Uterus (tissue), 2 donors: ENCODE measurements around the gene MAP3K12.

Experiments
- POLR2A ChIP-seq, 2 donors: fragments of 450-650 bp; IDR thresholded peaks; one replicate each; pipeline ENCODE4 v1.6.1; 2016; ENCODE audit warnings: antibody characterized with exemption in 2 of 2, mild to moderate bottlenecking in 1 of 2, moderate library complexity in 1 of 2
- TF ChIP-seq, protein P1 (sequence below), 4 experiments: fragments of 200-600 bp in 2 of 4; fragments of 450-650 bp in 2 of 4; sonication (generic) in 2 of 4; IDR thresholded peaks; one replicate each; pipeline ENCODE4 v1.5.1; 2016 to 2019; ENCODE audit warnings: antibody characterized with exemption in 4 of 4, mild to moderate bottlenecking in 2 of 4, moderate library complexity in 1 of 4

DNA sequence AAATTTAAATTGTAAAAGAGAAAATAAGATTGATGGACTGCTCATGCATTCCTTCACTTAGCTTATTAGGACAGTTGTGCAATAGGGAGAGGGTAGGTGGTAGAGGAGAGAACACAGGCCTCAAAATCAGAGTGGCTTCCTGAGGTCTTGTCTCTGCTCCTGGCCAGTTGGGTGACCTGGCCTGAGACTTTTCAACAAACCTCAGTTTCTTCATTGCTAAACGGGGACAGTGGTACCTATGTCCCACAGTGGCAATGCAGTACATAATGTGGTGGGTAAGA is 2.6 kb downstream of the MAP3K12 start:
- TF ChIP-seq, protein P1, sequence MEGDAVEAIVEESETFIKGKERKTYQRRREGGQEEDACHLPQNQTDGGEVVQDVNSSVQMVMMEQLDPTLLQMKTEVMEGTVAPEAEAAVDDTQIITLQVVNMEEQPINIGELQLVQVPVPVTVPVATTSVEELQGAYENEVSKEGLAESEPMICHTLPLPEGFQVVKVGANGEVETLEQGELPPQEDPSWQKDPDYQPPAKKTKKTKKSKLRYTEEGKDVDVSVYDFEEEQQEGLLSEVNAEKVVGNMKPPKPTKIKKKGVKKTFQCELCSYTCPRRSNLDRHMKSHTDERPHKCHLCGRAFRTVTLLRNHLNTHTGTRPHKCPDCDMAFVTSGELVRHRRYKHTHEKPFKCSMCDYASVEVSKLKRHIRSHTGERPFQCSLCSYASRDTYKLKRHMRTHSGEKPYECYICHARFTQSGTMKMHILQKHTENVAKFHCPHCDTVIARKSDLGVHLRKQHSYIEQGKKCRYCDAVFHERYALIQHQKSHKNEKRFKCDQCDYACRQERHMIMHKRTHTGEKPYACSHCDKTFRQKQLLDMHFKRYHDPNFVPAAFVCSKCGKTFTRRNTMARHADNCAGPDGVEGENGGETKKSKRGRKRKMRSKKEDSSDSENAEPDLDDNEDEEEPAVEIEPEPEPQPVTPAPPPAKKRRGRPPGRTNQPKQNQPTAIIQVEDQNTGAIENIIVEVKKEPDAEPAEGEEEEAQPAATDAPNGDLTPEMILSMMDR (IDR thresholded peaks at IDR 0.05) = no peak
- TF ChIP-seq POLR2A (IDR thresholded peaks at IDR 0.05) = no peak
